DND-41 (cell line): ENCODE measurements around the gene NCAPD3.

ENCODE experiments used
- ATAC-seq: fragments of 200-7000 bp; cut with Tn5 transposase; 3 replicates; pipeline ENCODE4 v1.9.1; 2021; ENCODE audit warnings: low read depth; ENCODE audit not compliant: insufficient read depth
- DNase-seq: peaks from one replicate; pipeline ENCODE4 v3.0.0-alpha.2; 2020
- H2AFZ ChIP-seq: 2 replicates; pipeline ENCODE4 v1.6.0; 2012; ENCODE audit warnings: low read depth, low read length
- H3K27ac ChIP-seq: 2 replicates; pipeline ENCODE4 v1.5.1; 2012; ENCODE audit warnings: low read length, inconsistent platforms
- H3K27me3 ChIP-seq: fragments of 200-600 bp; sonication (generic); 2 replicates; pipeline ENCODE4 v1.6.0; 2012; ENCODE audit warnings: low read length, mild to moderate bottlenecking, inconsistent platforms; ENCODE audit not compliant: insufficient read depth, poor library complexity
- H3K36me3 ChIP-seq: 2 replicates; pipeline ENCODE4 v1.5.1; 2012; ENCODE audit warnings: low read length, inconsistent platforms; ENCODE audit not compliant: insufficient read depth
- H3K4me1 ChIP-seq: 2 replicates; pipeline ENCODE4 v1.5.1; 2012; ENCODE audit warnings: mild to moderate bottlenecking, low read length; ENCODE audit not compliant: insufficient read depth
- H3K4me2 ChIP-seq: 2 replicates; pipeline ENCODE4 v1.6.0; 2012; ENCODE audit warnings: mild to moderate bottlenecking, moderate library complexity, low read length, inconsistent platforms; ENCODE audit not compliant: insufficient read depth
- H3K4me3 ChIP-seq, 2 experiments: fragments of 200-600 bp in 1 of 2; shearing (Covaris generic) in 1 of 2; 2 replicates each; pipeline ENCODE4 v1.5.1; 2012 to 2016; ENCODE audit warnings: inconsistent platforms in 2 of 2, low read length in 2 of 2, mild to moderate bottlenecking in 2 of 2, low read depth in 1 of 2, moderate library complexity in 1 of 2
- H3K79me2 ChIP-seq: 2 replicates; pipeline ENCODE4 v1.6.0; 2012; ENCODE audit warnings: low read length, inconsistent platforms; ENCODE audit not compliant: insufficient read depth
- H3K9ac ChIP-seq: 2 replicates; pipeline ENCODE4 v1.6.0; 2012; ENCODE audit warnings: low read depth, mild to moderate bottlenecking, inconsistent platforms, low read length, moderate library complexity
- H3K9me3 ChIP-seq: 2 replicates; pipeline ENCODE4 v1.5.1; 2012; ENCODE audit warnings: low read length, moderate library complexity, mild to moderate bottlenecking, inconsistent platforms; ENCODE audit not compliant: insufficient read depth, severe bottlenecking
- H4K20me1 ChIP-seq: 2 replicates; pipeline ENCODE4 v1.6.0; 2012; ENCODE audit warnings: low read length; ENCODE audit not compliant: insufficient read depth
- CTCF ChIP-seq: IDR thresholded peaks from 2 replicates; pipeline ENCODE4 v1.5.1; 2012; ENCODE audit warnings: borderline replicate concordance, low read length, moderate library complexity, mild to moderate bottlenecking; ENCODE audit not compliant: poor library complexity, severe bottlenecking; ENCODE audit errors: extremely low read depth
- EZH2 ChIP-seq: IDR thresholded peaks from 3 replicates; pipeline ENCODE4 v1.6.1; 2012; ENCODE audit warnings: borderline replicate concordance, low read depth, mild to moderate bottlenecking, moderate library complexity, low read length, inconsistent platforms; ENCODE audit not compliant: severe bottlenecking

The NCAPD3 gene

GRCh38 chr11:134151083-134151747, 72.6 kb downstream of the NCAPD3 start:
- DNase-seq (no peak), ATAC-seq (no peak)
- no peak overlapping the region for H2AFZ ChIP-seq
- no peak overlapping the region for H3K4me2 ChIP-seq
- no peak overlapping the region for H3K4me3 ChIP-seq
- no peak for TF ChIP-seq EZH2
- no peak for TF ChIP-seq CTCF
- no peaks in the 10 kb centered on the region for H3K4me1 ChIP-seq
- H3K79me2 ChIP-seq, result no peaks in the 10 kb centered on the region
- no peak overlapping the region for H3K27ac ChIP-seq
- peaks cover 88% of the 10 kb centered on the region for H3K36me3 ChIP-seq
- H3K27me3 ChIP-seq, result no peaks in the 10 kb centered on the region
- peaks cover 6% of the 10 kb centered on the region for H4K20me1 ChIP-seq
- no peaks in the 10 kb centered on the region for H3K9me3 ChIP-seq
- H3K9ac ChIP-seq, result no peak overlapping the region

- Histone ChIP-seq H3K4me2 (no peak overlapping the region), H3K9me3 (no peaks in the 10 kb centered on the region), H4K20me1 (peaks cover 6% of the 10 kb centered on the region), H3K4me1 (no peaks in the 10 kb centered on the region), H3K27me3 (no peaks in the 10 kb centered on the region), H2AFZ (no peak overlapping the region), H3K9ac (no peak overlapping the region), H3K4me3 (no peak overlapping the region), H3K36me3 (peaks cover 87% of the 10 kb centered on the region), H3K79me2 (no peaks in the 10 kb centered on the region), H3K27ac (no peak overlapping the region)
- ATAC-seq (no peak), DNase-seq (no peak)
- TF ChIP-seq EZH2 (no peak), CTCF (no peak)
Measured at GRCh38 chr11:134150195-134150903, 73.4 kb downstream of the NCAPD3 start.

- Histone ChIP-seq H3K79me2 (no peaks in the 10 kb centered on the region), H2AFZ (no peak overlapping the region), H3K4me1 (no peaks in the 10 kb centered on the region), H3K9ac (no peak overlapping the region), H3K36me3 (peaks cover 87% of the 10 kb centered on the region), H3K27me3 (no peaks in the 10 kb centered on the region), H3K4me3 (no peak overlapping the region), H4K20me1 (peaks cover 6% of the 10 kb centered on the region), H3K9me3 (no peaks in the 10 kb centered on the region), H3K4me2 (no peak overlapping the region), H3K27ac (no peak overlapping the region)
- no peak for DNase-seq
- no peak for ATAC-seq
- TF ChIP-seq CTCF (no peak), EZH2 (no peak)
Measured at GRCh38 chr11:134149371-134149770, 74.4 kb downstream of the NCAPD3 start.
